Measurements from ENCODE around the gene MAFF. TPM values are rescaled to one million over a fixed set of nuclear protein-coding genes. Genes with fewer than 3 reads are reported as not detected.

The MAFF gene
- total RNA-seq, 1 donor from 2014 or later, result 9.9 TPM

- Mint-ChIP-seq H3K9me3 (ENCODE audit: low read depth) (no peaks in the 10 kb centered on the region), H3K27me3 (ENCODE audit: low read depth) (no peaks in the 10 kb centered on the region), H3K27ac (ENCODE audit: unreplicated experiment) (peak overlapping the region; percentile 84), H3K4me1 (ENCODE audit: low read depth) (peaks cover 23% of the 10 kb centered on the region), H3K4me3 (ENCODE audit: unreplicated experiment) (peak overlapping the region; percentile 5), H3K36me3 (ENCODE audit: low read depth) (no peaks in the 10 kb centered on the region)
- no peak for DNase-seq (ENCODE audit: low spot score)
- TF ChIP-seq CTCF (IDR thresholded peaks at IDR 0.05), result no peak
Observed at GRCh38 chr22:38191731-38192474, 9.9 kb upstream of the MAFF start.

- Mint-ChIP-seq H3K9me3 (ENCODE audit: low read depth) (no peaks in the 10 kb centered on the region), H3K36me3 (ENCODE audit: low read depth) (no peaks in the 10 kb centered on the region), H3K4me3 (ENCODE audit: unreplicated experiment) (no peak overlapping the region), H3K4me1 (ENCODE audit: low read depth) (peaks cover 23% of the 10 kb centered on the region), H3K27me3 (ENCODE audit: low read depth) (no peaks in the 10 kb centered on the region), H3K27ac (ENCODE audit: unreplicated experiment) (peak overlapping the region; percentile 84)
- no peak for TF ChIP-seq CTCF (IDR thresholded peaks at IDR 0.05)
- no peak for DNase-seq (ENCODE audit: low spot score)
Observed at GRCh38 chr22:38192475-38192863, 9.3 kb upstream of the MAFF start.

GRCh38 chr22:38193580-38193979, 8.2 kb upstream of the MAFF start:
- Mint-ChIP-seq H3K27me3 (ENCODE audit: low read depth) (no peaks in the 10 kb centered on the region), H3K4me1 (ENCODE audit: low read depth) (peaks cover 23% of the 10 kb centered on the region), H3K27ac (ENCODE audit: unreplicated experiment) (no peak overlapping the region), H3K36me3 (ENCODE audit: low read depth) (no peaks in the 10 kb centered on the region), H3K4me3 (ENCODE audit: unreplicated experiment) (no peak overlapping the region), H3K9me3 (ENCODE audit: low read depth) (no peaks in the 10 kb centered on the region)
- DNase-seq (ENCODE audit: low spot score), result no peak
- no peak for TF ChIP-seq CTCF (IDR thresholded peaks at IDR 0.05)

- no peak overlapping the region for H3K4me3 Mint-ChIP-seq (ENCODE audit: unreplicated experiment)
- H3K36me3 Mint-ChIP-seq (ENCODE audit: low read depth), result no peaks in the 10 kb centered on the region
- no peaks in the 10 kb centered on the region for H3K27me3 Mint-ChIP-seq (ENCODE audit: low read depth)
- H3K4me1 Mint-ChIP-seq (ENCODE audit: low read depth), result peaks cover 25% of the 10 kb centered on the region
- no peaks in the 10 kb centered on the region for H3K9me3 Mint-ChIP-seq (ENCODE audit: low read depth)
- no peak overlapping the region for H3K27ac Mint-ChIP-seq (ENCODE audit: unreplicated experiment)
- no peak for DNase-seq (ENCODE audit: low spot score)
- no peak for TF ChIP-seq CTCF (IDR thresholded peaks at IDR 0.05)
Observed at GRCh38 chr22:38196791-38197419, 4.9 kb upstream of the MAFF start.

- DNase-seq (ENCODE audit: low spot score), result no peak
- H3K27ac Mint-ChIP-seq (ENCODE audit: unreplicated experiment), result no peak overlapping the region
- H3K4me3 Mint-ChIP-seq (ENCODE audit: unreplicated experiment), result no peak overlapping the region
- no peaks in the 10 kb centered on the region for H3K9me3 Mint-ChIP-seq (ENCODE audit: low read depth)
- H3K4me1 Mint-ChIP-seq (ENCODE audit: low read depth), result peaks cover 33% of the 10 kb centered on the region
- H3K36me3 Mint-ChIP-seq (ENCODE audit: low read depth), result no peaks in the 10 kb centered on the region
- H3K27me3 Mint-ChIP-seq (ENCODE audit: low read depth), result no peaks in the 10 kb centered on the region
- no peak for TF ChIP-seq CTCF (IDR thresholded peaks at IDR 0.05)
Observed at GRCh38 chr22:38199826-38200559, 1.8 kb upstream of the MAFF start.
